Hair follicular keratinocyte (primary cell): ENCODE results near the gene SNX33. TPM values are rescaled to one million over a fixed set of nuclear protein-coding genes. Genes with fewer than 3 reads are reported as not detected.

Experiments used
- total RNA-seq: library from RNA; depleted of rRNA; stranded (reverse); fragments of >200 nt; gene quantifications from 2 replicates; pipeline ENCODE4 v1.2.3, GENCODE V29; 2015

Gene SNX33
- 20.1 and 32.2 TPM in 2 replicates for total RNA-seq

DNA sequence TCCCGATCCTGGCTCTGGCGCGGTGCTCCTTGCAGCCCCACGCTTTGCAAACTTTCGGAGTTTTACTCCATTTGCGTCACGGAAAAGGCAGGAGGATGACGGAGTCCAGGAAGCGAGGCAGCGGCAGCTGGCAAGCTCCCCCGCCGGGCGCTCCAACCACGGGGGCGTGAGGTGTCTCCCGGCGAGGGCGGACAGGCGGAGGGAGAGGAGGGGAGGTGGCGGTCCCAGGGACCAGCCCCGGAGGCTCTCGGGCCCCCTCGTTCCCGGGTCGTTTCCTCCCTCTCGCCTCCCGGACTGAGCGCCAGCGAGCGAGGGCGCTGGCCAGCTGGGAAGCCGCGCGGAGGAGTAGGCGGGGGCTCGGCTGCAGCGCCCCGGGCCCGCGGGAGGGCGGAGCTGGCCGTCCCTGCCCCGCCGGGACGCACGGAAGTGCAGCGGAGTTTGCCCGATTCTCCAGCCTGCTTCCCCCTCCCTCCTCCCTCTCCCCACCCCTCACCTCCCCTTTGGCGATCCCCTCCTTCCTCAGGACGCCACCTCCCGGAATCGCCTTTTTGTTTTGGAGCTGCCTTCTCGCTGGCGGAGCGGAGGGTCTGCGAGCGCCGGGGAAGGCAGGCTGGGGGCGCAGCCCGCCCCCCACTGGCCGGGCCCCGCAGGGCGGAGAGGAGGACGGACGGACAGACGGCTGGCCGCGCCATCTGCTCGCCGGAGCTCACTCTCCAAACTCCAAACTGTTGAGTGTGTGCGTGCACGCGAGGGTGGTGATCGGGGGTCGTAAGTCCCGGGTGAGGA is at the start of gene SNX33:
TSS of gene SNX33 (plus strand) at position 543 of the 786 bp plus-strand sequence. CDS start 1,191 bp downstream, outside the sequence.

GRCh38 chr15:75625542-75626347 is 22.0 kb upstream of the SNX33 start, which contains the start of gene SNUPN:
TSS of gene SNUPN (minus strand) at chr15:75625725. CDS start at chr15:75621051, 4,674 bp downstream.

GRCh38 chr15:75639709-75640482 is 7.8 kb upstream of the SNX33 start, which contains the start of gene IMP3:
TSS of gene IMP3 (minus strand) at chr15:75640224. CDS start at chr15:75640168, 56 bp downstream.

Other genes starting within 250 kb of the SNX33 start
- 17.0 and 32.2 TPM in 2 replicates for gene SIN3A, start 196.2 kb upstream of the SNX33 start, total RNA-seq
- gene PTPN9, start 68.6 kb upstream of the SNX33 start, total RNA-seq, result 15.6 and 22.6 TPM in 2 replicates
- gene SNUPN, start 22.2 kb upstream of the SNX33 start, total RNA-seq, result 21.7 and 26.0 TPM in 2 replicates
- 118 and 212 TPM in 2 replicates for gene IMP3, start 7.7 kb upstream of the SNX33 start, total RNA-seq
- 77.6 and 155 TPM in 2 replicates for gene CSPG4, start 64.9 kb downstream of the SNX33 start, total RNA-seq
- 36.2 and 50.8 TPM in 2 replicates for gene UBE2Q2, start 195.5 kb downstream of the SNX33 start, total RNA-seq